Smooth muscle cell (in vitro differentiated cells): Measurements from ENCODE around the gene NGFR. TPM values are rescaled to one million over a fixed set of nuclear protein-coding genes. Genes with fewer than 3 reads are reported as not detected.

Source experiments
- DNase-seq: peaks from one replicate; lab custom pipeline; 2025; ENCODE audit not compliant: unreplicated experiment; lab: John Stamatoyannopoulos, UW
- H2AFZ ChIP-seq: fragments of 200-600 bp; sonication (generic); 2 replicates; pipeline ENCODE4 v1.6.0; 2016; ENCODE audit warnings: antibody characterized with exemption, low read depth, mild to moderate bottlenecking
- H3F3A ChIP-seq: fragments of 200-600 bp; sonication (generic); 2 replicates; pipeline ENCODE4 v1.6.0; 2017; ENCODE audit warnings: antibody characterized with exemption, low read depth
- H3K27ac ChIP-seq: fragments of 200-600 bp; sonication (generic); 2 replicates; pipeline ENCODE4 v1.5.1; 2016; ENCODE audit warnings: low read depth, mild to moderate bottlenecking
- H3K27me3 ChIP-seq: fragments of 200-600 bp; sonication (generic); 2 replicates; pipeline ENCODE4 v1.6.1; 2016; ENCODE audit warnings: low read depth, mild to moderate bottlenecking
- H3K36me3 ChIP-seq: fragments of 200-600 bp; sonication (generic); 2 replicates; pipeline ENCODE4 v1.5.1; 2016; ENCODE audit warnings: low read depth
- H3K4me1 ChIP-seq: fragments of 200-600 bp; sonication (generic); 2 replicates; pipeline ENCODE4 v1.5.1; 2016; ENCODE audit warnings: low read depth
- H3K4me2 ChIP-seq: fragments of 200-600 bp; sonication (generic); 2 replicates; pipeline ENCODE4 v1.6.0; 2016; ENCODE audit warnings: mild to moderate bottlenecking
- H3K4me3 ChIP-seq: fragments of 200-600 bp; sonication (generic); 2 replicates; pipeline ENCODE4 v1.5.1; 2016; ENCODE audit warnings: mild to moderate bottlenecking
- H3K79me2 ChIP-seq: fragments of 200-600 bp; sonication (generic); 2 replicates; pipeline ENCODE4 v1.6.0; 2016; ENCODE audit warnings: low read depth, mild to moderate bottlenecking
- H3K9ac ChIP-seq: fragments of 200-600 bp; sonication (generic); 2 replicates; pipeline ENCODE4 v1.6.0; 2016; ENCODE audit warnings: low read depth
- H3K9me3 ChIP-seq: fragments of 200-600 bp; sonication (generic); replicated peaks from 2 replicates; pipeline ENCODE4 v1.5.1; 2016; ENCODE audit warnings: low read depth
- H4K20me1 ChIP-seq: fragments of 200-600 bp; sonication (generic); 2 replicates; pipeline ENCODE4 v1.6.0; 2016; ENCODE audit warnings: low read depth
- CTCF ChIP-seq: fragments of 200-600 bp; sonication (generic); IDR thresholded peaks from 2 replicates; pipeline ENCODE4 v1.5.1; 2017; ENCODE audit warnings: borderline replicate concordance, mild to moderate bottlenecking, antibody characterized with exemption; ENCODE audit not compliant: insufficient read depth, poor library complexity, severe bottlenecking
- WGBS: methylation state at CpG from one replicate; pipeline ENCODE4 v1.1.7; 2016; ENCODE audit warnings: low lambda C conversion rate; 5-methylcytosine and 5-hydroxymethylcytosine counted together
- polyA plus RNA-seq: library from polyadenylated mRNA; unstranded; fragments of >200 nt; fragmentation: Nextera tagmentation; extraction: Ambion mirVana; gene quantifications from 2 replicates; pipeline ENCODE4 v1.2.1, GENCODE V29; 2016
- total RNA-seq: library from RNA; depleted of rRNA; stranded (reverse); fragments of >200 nt; gene quantifications from 2 replicates; pipeline ENCODE4 v1.2.3, GENCODE V29; 2014

The NGFR gene
- total and polyA plus RNA-seq, 2 experiments from 2014 or later: 2.4 to 2.5 TPM

- WGBS: 57% methylated on average over 16 of the region's 16 CpGs
- no peak overlapping the region for H3K4me3 ChIP-seq
- H3K79me2 ChIP-seq: no peaks in the 10 kb centered on the region
- H3K27me3 ChIP-seq: no peaks in the 10 kb centered on the region
- no peak overlapping the region for H2AFZ ChIP-seq
- no peaks in the 10 kb centered on the region for H3K9me3 ChIP-seq
- no peak overlapping the region for H3K4me2 ChIP-seq
- DNase-seq: no peak
- H3K4me1 ChIP-seq: peaks cover 22% of the 10 kb centered on the region
- peaks cover 3% of the 10 kb centered on the region for H3F3A ChIP-seq
- H3K36me3 ChIP-seq: no peaks in the 10 kb centered on the region
- TF ChIP-seq CTCF: no peak
- H4K20me1 ChIP-seq: no peaks in the 10 kb centered on the region
- H3K9ac ChIP-seq: no peak overlapping the region
- H3K27ac ChIP-seq: no peak overlapping the region
Measured at GRCh38 chr17:49511810-49512209, 16.7 kb downstream of the NGFR start.

- H3K9me3 ChIP-seq: no peaks in the 10 kb centered on the region
- H3K36me3 ChIP-seq: no peaks in the 10 kb centered on the region
- H3K27me3 ChIP-seq: no peaks in the 10 kb centered on the region
- no peaks in the 10 kb centered on the region for H3K79me2 ChIP-seq
- no peak overlapping the region for H3K27ac ChIP-seq
- H3K4me1 ChIP-seq: peaks cover 22% of the 10 kb centered on the region
- no peak overlapping the region for H2AFZ ChIP-seq
- H3K9ac ChIP-seq: no peak overlapping the region
- DNase-seq: no peak
- H4K20me1 ChIP-seq: no peaks in the 10 kb centered on the region
- 87% methylated on average over 25 of the region's 26 CpGs for WGBS
- TF ChIP-seq CTCF: no peak
- peaks cover 3% of the 10 kb centered on the region for H3F3A ChIP-seq
- no peak overlapping the region for H3K4me3 ChIP-seq
- no peak overlapping the region for H3K4me2 ChIP-seq
Measured at GRCh38 chr17:49512296-49513043, 17.4 kb downstream of the NGFR start.

- Histone ChIP-seq H4K20me1 (no peaks in the 10 kb centered on the region), H3K9ac (no peak overlapping the region), H3K27ac (no peak overlapping the region), H3K36me3 (no peaks in the 10 kb centered on the region), H3K27me3 (no peaks in the 10 kb centered on the region), H3K4me3 (no peak overlapping the region), H3K79me2 (no peaks in the 10 kb centered on the region), H3F3A (peaks cover 3% of the 10 kb centered on the region), H3K4me2 (no peak overlapping the region), H3K9me3 (no peaks in the 10 kb centered on the region), H2AFZ (no peak overlapping the region), H3K4me1 (peaks cover 18% of the 10 kb centered on the region)
- DNase-seq: no peak
- no peak for TF ChIP-seq CTCF
- WGBS: 93% methylated on average over 4 of the region's 6 CpGs
Measured at GRCh38 chr17:49513044-49513395, 17.9 kb downstream of the NGFR start.

- H3K4me1 ChIP-seq: peaks cover 11% of the 10 kb centered on the region
- DNase-seq: no peak
- H3K27ac ChIP-seq: no peak overlapping the region
- H3K36me3 ChIP-seq: no peaks in the 10 kb centered on the region
- no peak overlapping the region for H3K4me3 ChIP-seq
- H3K4me2 ChIP-seq: no peak overlapping the region
- H4K20me1 ChIP-seq: no peaks in the 10 kb centered on the region
- no peak overlapping the region for H2AFZ ChIP-seq
- no peaks in the 10 kb centered on the region for H3K27me3 ChIP-seq
- no peaks in the 10 kb centered on the region for H3K79me2 ChIP-seq
- TF ChIP-seq CTCF: no peak
- H3K9ac ChIP-seq: no peak overlapping the region
- H3K9me3 ChIP-seq: no peaks in the 10 kb centered on the region
- 94% methylated on average over 7 of the region's 8 CpGs for WGBS
- H3F3A ChIP-seq: peaks cover 3% of the 10 kb centered on the region
Measured at GRCh38 chr17:49513641-49514040, 18.5 kb downstream of the NGFR start.
